Activated T-helper 17 cell treated with anti-CD3 and anti-CD28 coated beads, Interleukin-2, amount 50 U/mL, for 72 hours (primary cell): Measurements from ENCODE around the gene FHIP2A. TPM values are rescaled to one million over a fixed set of nuclear protein-coding genes. Genes with fewer than 3 reads are reported as not detected.
A peak's percentile ranks its signal among the peaks of the same experiment; 100 is the strongest.

Source experiments
- ATAC-seq: fragments of 150-1000 bp; cut with Tn5 transposase; replicated peaks from 2 replicates; pipeline ENCODE4 v1.10.0; 2021; ENCODE audit warnings: mild to moderate bottlenecking, moderate library complexity
- H3K27ac Mint-ChIP-seq: one replicate; pipeline ENCODE4 v1.8.0; 2022; ENCODE audit warnings: mixed read lengths
- H3K27me3 Mint-ChIP-seq: one replicate; pipeline ENCODE4 v1.8.0; 2022; ENCODE audit warnings: mixed read lengths
- H3K36me3 Mint-ChIP-seq: one replicate; pipeline ENCODE4 v1.8.0; 2022; ENCODE audit warnings: low read depth, mild to moderate bottlenecking, mixed read lengths
- H3K4me1 Mint-ChIP-seq: one replicate; pipeline ENCODE4 v1.8.0; 2022; ENCODE audit warnings: mixed read lengths
- H3K4me3 Mint-ChIP-seq: one replicate; pipeline ENCODE4 v1.8.0; 2022; ENCODE audit warnings: mild to moderate bottlenecking, mixed read lengths
- H3K9me3 Mint-ChIP-seq: one replicate; pipeline ENCODE4 v1.8.0; 2022; ENCODE audit warnings: mixed read lengths
- total RNA-seq, 2 donors: library from RNA; stranded (reverse); gene quantifications; one replicate each; pipeline ENCODE4 v1.2.3, GENCODE V29; 2022

The FHIP2A gene
- total RNA-seq, 2 donors from 2014 or later: 22.8 to 31.2 TPM

GRCh38 chr10:114800361-114800760 lies 21.2 kb upstream of the FHIP2A start:
- H3K27me3 Mint-ChIP-seq: no peaks in the 10 kb centered on the region
- H3K9me3 Mint-ChIP-seq: peaks cover 11% of the 10 kb centered on the region
- peak overlapping the region; percentile 59 for H3K4me3 Mint-ChIP-seq
- H3K4me1 Mint-ChIP-seq: peaks cover 20% of the 10 kb centered on the region
- H3K36me3 Mint-ChIP-seq: no peaks in the 10 kb centered on the region
- ATAC-seq: no peak
- no peak overlapping the region for H3K27ac Mint-ChIP-seq

GRCh38 chr10:114801411-114801813 lies 20.2 kb upstream of the FHIP2A start:
- H3K9me3 Mint-ChIP-seq: peaks cover 11% of the 10 kb centered on the region
- peak overlapping the region; percentile 59 for H3K4me3 Mint-ChIP-seq
- no peaks in the 10 kb centered on the region for H3K27me3 Mint-ChIP-seq
- H3K27ac Mint-ChIP-seq: peak overlapping the region; percentile 72
- no peaks in the 10 kb centered on the region for H3K36me3 Mint-ChIP-seq
- H3K4me1 Mint-ChIP-seq: peaks cover 20% of the 10 kb centered on the region
- ATAC-seq: peak; percentile 90

DNA sequence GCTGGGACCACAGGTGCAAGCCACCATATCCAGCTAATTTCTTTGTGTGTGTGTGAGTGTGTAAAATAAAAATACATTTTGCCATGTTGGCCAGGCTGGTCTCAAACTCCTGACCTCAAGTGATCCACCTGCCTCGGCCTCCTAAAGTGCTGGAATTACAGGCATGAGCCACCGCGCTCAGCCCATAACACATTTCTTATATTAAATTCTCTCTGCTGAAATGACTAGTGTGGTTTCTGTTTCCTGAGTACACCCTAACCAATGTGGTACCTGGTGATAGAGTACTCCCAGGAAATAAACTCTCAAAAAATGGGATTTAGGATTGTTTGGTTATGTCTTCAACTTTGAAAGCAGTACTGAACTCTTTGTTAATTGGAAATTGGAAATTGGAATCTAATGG lies 19.4 kb upstream of the FHIP2A start:
- peak overlapping the region; percentile 72 for H3K27ac Mint-ChIP-seq
- H3K9me3 Mint-ChIP-seq: peaks cover 9% of the 10 kb centered on the region
- peak; percentile 60 for ATAC-seq
- peaks cover 20% of the 10 kb centered on the region for H3K4me1 Mint-ChIP-seq
- peak overlapping the region; percentile 59 for H3K4me3 Mint-ChIP-seq
- no peaks in the 10 kb centered on the region for H3K36me3 Mint-ChIP-seq
- H3K27me3 Mint-ChIP-seq: no peaks in the 10 kb centered on the region

DNA sequence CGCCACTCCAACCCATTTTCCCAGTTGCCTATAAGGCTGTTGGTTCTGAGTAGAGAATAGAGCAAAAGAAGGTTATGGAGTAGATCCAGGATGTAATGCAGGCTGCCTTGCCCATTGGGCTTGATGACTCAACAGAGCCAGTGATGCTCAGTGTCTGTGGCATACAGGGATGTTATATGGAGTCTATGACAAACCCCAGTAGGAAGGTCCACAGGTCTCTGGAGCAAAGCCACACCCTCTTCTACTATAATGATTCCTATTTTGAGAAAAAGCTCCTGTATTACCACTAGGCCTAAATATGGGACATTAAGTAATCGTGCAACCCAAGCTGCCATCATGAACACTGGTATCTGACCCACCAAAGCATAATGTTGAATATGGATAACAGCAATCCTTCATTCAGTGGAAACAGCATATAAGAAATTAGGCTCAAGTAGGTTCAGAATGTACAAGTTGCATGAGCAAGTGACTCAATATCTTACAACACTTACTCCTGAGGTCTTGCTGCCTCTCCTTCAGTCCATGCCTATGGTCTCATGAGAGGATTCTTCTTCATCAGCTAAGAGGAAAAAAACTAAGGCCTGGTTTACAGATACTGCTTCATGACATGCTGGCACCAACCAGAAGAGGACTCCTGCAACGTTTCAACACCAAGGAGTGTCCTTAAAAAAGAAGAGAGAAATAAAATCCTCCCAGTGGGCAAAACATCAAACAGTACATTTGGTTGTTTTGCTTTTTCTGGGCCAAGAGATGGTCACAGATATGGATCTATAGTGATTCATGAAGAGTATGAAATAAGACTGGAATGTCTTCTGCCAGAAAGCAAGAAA lies 14.8 kb upstream of the FHIP2A start:
- H3K4me3 Mint-ChIP-seq: no peak overlapping the region
- peaks cover 17% of the 10 kb centered on the region for H3K4me1 Mint-ChIP-seq

DNA sequence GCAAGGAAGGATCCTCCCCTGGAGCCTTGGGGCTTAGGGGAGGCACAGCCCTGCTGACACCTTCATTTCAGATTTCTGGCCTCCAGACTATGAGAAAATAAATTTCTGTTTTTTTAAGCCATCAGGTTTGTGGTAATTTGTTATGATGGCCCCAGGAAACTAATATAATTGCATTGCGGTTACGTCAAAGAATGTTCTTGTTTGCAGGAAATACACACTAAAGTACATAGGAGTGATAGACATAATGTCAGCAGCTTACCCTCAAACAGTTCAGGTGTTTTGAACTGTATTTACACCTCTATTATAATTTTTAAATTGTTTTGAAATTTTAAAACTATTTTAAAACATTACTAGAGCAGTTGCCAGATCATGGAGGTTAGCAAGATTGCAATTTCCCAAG lies 12.6 kb upstream of the FHIP2A start:
- Mint-ChIP-seq H3K4me3 (no peak overlapping the region), H3K9me3 (no peaks in the 10 kb centered on the region), H3K36me3 (no peaks in the 10 kb centered on the region), H3K27ac (no peak overlapping the region), H3K27me3 (no peaks in the 10 kb centered on the region), H3K4me1 (peaks cover 15% of the 10 kb centered on the region)
- ATAC-seq: no peak

More for the DNA sequence above, 14.8 kb upstream of the FHIP2A start:
- H3K27ac Mint-ChIP-seq: no peak overlapping the region
- no peak for ATAC-seq
- H3K36me3 Mint-ChIP-seq: no peaks in the 10 kb centered on the region
- H3K9me3 Mint-ChIP-seq: no peaks in the 10 kb centered on the region
- no peaks in the 10 kb centered on the region for H3K27me3 Mint-ChIP-seq

GRCh38 chr10:114810926-114811325 lies 10.7 kb upstream of the FHIP2A start:
- H3K4me1 Mint-ChIP-seq: peaks cover 15% of the 10 kb centered on the region
- H3K36me3 Mint-ChIP-seq: no peaks in the 10 kb centered on the region
- peak; percentile 92 for ATAC-seq
- H3K27ac Mint-ChIP-seq: no peak overlapping the region
- peak overlapping the region; percentile 18 for H3K4me3 Mint-ChIP-seq
- no peaks in the 10 kb centered on the region for H3K9me3 Mint-ChIP-seq
- no peaks in the 10 kb centered on the region for H3K27me3 Mint-ChIP-seq

DNA sequence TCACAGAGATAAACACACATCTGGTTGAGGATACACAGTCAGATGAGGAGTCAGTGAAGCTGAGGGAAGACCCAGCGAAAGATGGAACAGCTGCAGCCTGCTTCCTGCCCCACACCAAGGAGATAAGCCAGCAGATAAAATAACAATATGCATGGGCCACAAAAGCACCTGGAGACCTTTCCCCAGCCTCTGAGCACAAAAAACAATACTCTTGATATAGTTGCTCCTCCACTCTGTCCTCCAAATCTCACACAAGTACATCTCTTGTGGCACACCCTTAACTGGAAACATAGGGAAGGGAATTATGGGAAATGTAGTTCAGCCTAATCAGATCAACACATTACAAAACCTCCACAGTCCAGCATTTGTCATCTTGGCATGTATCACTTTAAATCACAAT lies 9.7 kb upstream of the FHIP2A start:
- Mint-ChIP-seq H3K36me3 (no peaks in the 10 kb centered on the region), H3K9me3 (no peaks in the 10 kb centered on the region), H3K4me1 (peaks cover 15% of the 10 kb centered on the region), H3K27me3 (no peaks in the 10 kb centered on the region), H3K27ac (no peak overlapping the region), H3K4me3 (no peak overlapping the region)
- peak; percentile 42 for ATAC-seq

DNA sequence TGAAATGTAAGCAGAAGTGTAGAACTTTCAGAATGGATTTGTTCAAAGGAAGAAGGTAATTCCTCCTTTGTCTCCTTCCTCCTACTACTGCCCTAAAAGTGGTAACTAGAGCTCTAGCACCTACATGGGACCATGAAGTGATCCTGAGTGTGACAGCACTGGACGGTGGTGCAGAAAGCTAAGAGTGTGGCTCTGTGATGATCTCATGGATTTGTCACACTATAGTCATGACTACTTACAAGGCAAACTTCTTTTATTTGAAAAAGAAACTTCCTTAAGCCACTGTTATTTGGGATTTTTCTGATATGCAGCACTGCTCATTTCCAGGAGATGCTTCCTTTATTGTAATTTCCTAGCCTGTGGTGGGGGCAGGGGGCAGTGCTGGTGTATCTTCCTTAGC lies 5.8 kb upstream of the FHIP2A start:
- ATAC-seq: peak; percentile 44
- peaks cover 11% of the 10 kb centered on the region for H3K4me1 Mint-ChIP-seq
- H3K9me3 Mint-ChIP-seq: no peaks in the 10 kb centered on the region
- H3K36me3 Mint-ChIP-seq: no peaks in the 10 kb centered on the region
- H3K4me3 Mint-ChIP-seq: no peak overlapping the region
- H3K27me3 Mint-ChIP-seq: no peaks in the 10 kb centered on the region
- H3K27ac Mint-ChIP-seq: no peak overlapping the region

- Mint-ChIP-seq H3K4me3 (no peak overlapping the region), H3K36me3 (no peaks in the 10 kb centered on the region), H3K27ac (no peak overlapping the region), H3K9me3 (no peaks in the 10 kb centered on the region), H3K27me3 (no peaks in the 10 kb centered on the region), H3K4me1 (peaks cover 6% of the 10 kb centered on the region)
- no peak for ATAC-seq
Measured at GRCh38 chr10:114816308-114816707, 5.3 kb upstream of the FHIP2A start.

GRCh38 chr10:114819322-114819721 lies 2.3 kb upstream of the FHIP2A start:
- H3K36me3 Mint-ChIP-seq: peaks cover 19% of the 10 kb centered on the region
- H3K4me1 Mint-ChIP-seq: peaks cover 7% of the 10 kb centered on the region
- H3K27me3 Mint-ChIP-seq: no peaks in the 10 kb centered on the region
- ATAC-seq: no peak
- H3K9me3 Mint-ChIP-seq: no peaks in the 10 kb centered on the region
- H3K27ac Mint-ChIP-seq: no peak overlapping the region
- peak overlapping the region; percentile 91 for H3K4me3 Mint-ChIP-seq

- Mint-ChIP-seq H3K4me1 (peaks cover 27% of the 10 kb centered on the region), H3K4me3 (peak overlapping the region; percentile 91), H3K9me3 (no peaks in the 10 kb centered on the region), H3K27ac (peak overlapping the region; percentile 88), H3K36me3 (peaks cover 41% of the 10 kb centered on the region), H3K27me3 (no peaks in the 10 kb centered on the region)
- ATAC-seq: peak; percentile 51
Measured at GRCh38 chr10:114821915-114822443, 399 bp downstream of the FHIP2A start.

DNA sequence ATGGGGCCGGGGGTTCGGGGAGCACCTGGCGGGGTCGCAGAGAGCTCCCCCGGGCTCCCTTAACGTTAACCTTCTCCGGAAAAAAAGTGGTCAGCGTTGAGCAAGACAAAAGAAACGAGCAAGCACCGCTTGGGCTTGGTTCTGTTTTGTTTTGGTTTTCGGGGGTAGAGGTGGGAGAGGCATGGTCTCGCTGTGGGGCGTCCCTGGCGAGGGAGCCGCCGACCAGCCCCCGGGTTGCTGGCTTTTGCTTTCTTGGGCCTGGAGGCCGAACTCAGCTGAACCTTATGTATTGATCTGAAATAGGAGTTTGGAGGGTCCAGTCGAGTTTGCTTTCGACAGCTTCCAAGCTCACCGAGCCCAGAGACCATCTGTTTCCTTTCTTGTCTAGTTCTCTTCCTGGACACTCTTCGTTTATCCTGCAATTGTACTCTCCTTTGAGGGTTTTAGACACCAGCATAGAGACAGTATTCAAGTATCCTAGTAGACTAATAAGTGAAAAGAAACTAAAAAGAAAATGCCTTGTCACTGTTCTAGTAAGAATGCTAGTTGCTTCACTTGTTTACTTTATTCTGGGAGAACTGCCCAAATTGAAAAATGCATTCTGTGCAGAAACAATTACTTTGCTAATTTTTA lies 980 bp downstream of the FHIP2A start:
- Mint-ChIP-seq H3K36me3 (peaks cover 41% of the 10 kb centered on the region), H3K4me3 (peak overlapping the region; percentile 91), H3K4me1 (peaks cover 27% of the 10 kb centered on the region), H3K27ac (peak overlapping the region; percentile 88), H3K27me3 (no peaks in the 10 kb centered on the region), H3K9me3 (no peaks in the 10 kb centered on the region)
- peak; percentile 11 for ATAC-seq

DNA sequence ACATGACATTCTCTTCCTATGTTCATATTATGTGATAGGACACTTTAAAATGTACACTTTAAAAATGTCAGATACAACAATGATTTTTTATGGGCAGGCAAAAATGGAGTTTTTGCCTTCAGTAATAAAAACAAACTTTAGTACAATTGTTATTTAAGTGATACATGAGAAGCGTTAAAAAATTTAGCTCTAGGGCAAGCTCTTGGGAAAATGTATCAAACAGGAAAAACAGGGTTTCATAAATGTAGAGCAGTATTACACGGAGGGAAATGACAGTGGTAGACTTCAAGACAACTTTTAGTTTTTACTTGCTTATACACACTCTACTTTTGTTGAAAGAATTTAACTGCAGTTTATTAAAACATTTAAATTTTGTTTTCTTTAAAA lies 1.5 kb downstream of the FHIP2A start:
- H3K4me3 Mint-ChIP-seq: peak overlapping the region; percentile 91
- H3K36me3 Mint-ChIP-seq: peaks cover 42% of the 10 kb centered on the region
- no peaks in the 10 kb centered on the region for H3K27me3 Mint-ChIP-seq
- H3K9me3 Mint-ChIP-seq: no peaks in the 10 kb centered on the region
- ATAC-seq: no peak
- peaks cover 27% of the 10 kb centered on the region for H3K4me1 Mint-ChIP-seq
- peak overlapping the region; percentile 88 for H3K27ac Mint-ChIP-seq

- peak overlapping the region; percentile 88 for H3K27ac Mint-ChIP-seq
- peaks cover 51% of the 10 kb centered on the region for H3K36me3 Mint-ChIP-seq
- peak overlapping the region; percentile 91 for H3K4me3 Mint-ChIP-seq
- no peak for ATAC-seq
- H3K4me1 Mint-ChIP-seq: peaks cover 34% of the 10 kb centered on the region
- H3K27me3 Mint-ChIP-seq: no peaks in the 10 kb centered on the region
- H3K9me3 Mint-ChIP-seq: no peaks in the 10 kb centered on the region
Measured at GRCh38 chr10:114824391-114824790, 2.8 kb downstream of the FHIP2A start.
